HFFc6 (cell line): ENCODE results near the gene RASGRP2. TPM values are rescaled to one million over a fixed set of nuclear protein-coding genes. Genes with fewer than 3 reads are reported as not detected.

Experiments used
- DNase-seq: peaks from one replicate; pipeline ENCODE4 v3.0.0-alpha.2; 2018
- H3K27ac Mint-ChIP-seq: 2 replicates; pipeline ENCODE4 v1.8.0; 2020; ENCODE audit warnings: mild to moderate bottlenecking, mixed read lengths
- H3K27me3 Mint-ChIP-seq: 2 replicates; pipeline ENCODE4 v1.8.0; 2021; ENCODE audit warnings: mild to moderate bottlenecking, moderate library complexity, mixed read lengths; ENCODE audit not compliant: insufficient read depth
- H3K36me3 Mint-ChIP-seq: 2 replicates; pipeline ENCODE4 v1.8.0; 2021; ENCODE audit warnings: low read depth, mixed read lengths
- H3K4me1 Mint-ChIP-seq: 2 replicates; pipeline ENCODE4 v1.8.0; 2020; ENCODE audit warnings: low read depth, mixed read lengths
- H3K4me3 Mint-ChIP-seq: 2 replicates; pipeline ENCODE4 v1.8.0; 2020; ENCODE audit warnings: mild to moderate bottlenecking, moderate library complexity, mixed read lengths
- H3K9me3 Mint-ChIP-seq: 2 replicates; pipeline ENCODE4 v1.8.0; 2020; ENCODE audit warnings: mild to moderate bottlenecking, mixed read lengths
- CTCF ChIP-seq: fragments of 200-600 bp; sonication (generic); IDR thresholded peaks from 2 replicates; pipeline ENCODE4 v1.5.0; 2021; ENCODE audit warnings: antibody characterized with exemption, mild to moderate bottlenecking
- total RNA-seq, 6 experiments: library from RNA; stranded (reverse); fragmentation: NEBNext Ultra II Directional; extraction: Animal tissue kit (Norgen Biotek cat#: 25700); gene quantifications; 2 replicates in 1 of 6; 3 replicates in 5 of 6; pipeline ENCODE4 v1.2.3, GENCODE V29; 2021

The RASGRP2 gene
- total RNA-seq, 6 experiments from 2014 or later: 0.43 to 0.68 (median 0.48) TPM; not detected in 2

DNA sequence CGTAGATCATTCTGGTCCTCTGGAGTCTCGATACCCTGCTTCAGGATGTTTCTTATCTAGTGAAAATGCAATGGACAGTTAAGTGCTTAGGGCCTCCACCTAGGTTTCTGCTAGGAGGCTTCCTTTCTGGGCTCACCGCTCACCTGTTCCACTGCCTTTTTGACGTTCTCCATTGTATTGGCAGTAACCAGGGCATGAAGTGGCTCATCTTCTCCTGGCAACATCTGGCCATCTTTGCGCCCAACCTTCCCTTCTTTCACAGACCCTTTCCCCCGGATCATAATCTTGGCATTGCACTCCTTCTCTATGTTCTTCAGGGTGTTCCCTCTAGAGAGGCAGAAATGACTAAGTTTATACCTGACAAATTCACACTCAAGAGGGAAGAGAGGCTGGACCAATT is 25.3 kb upstream of the RASGRP2 start:
- Mint-ChIP-seq H3K27me3 (peaks cover 7% of the 10 kb centered on the region), H3K9me3 (no peaks in the 10 kb centered on the region), H3K36me3 (peaks cover 77% of the 10 kb centered on the region), H3K4me1 (peaks cover 21% of the 10 kb centered on the region), H3K4me3 (no peak overlapping the region), H3K27ac (no peak overlapping the region)
- no peak for DNase-seq
- TF ChIP-seq CTCF: no peak

- DNase-seq: no peak
- Mint-ChIP-seq H3K4me1 (peaks cover 31% of the 10 kb centered on the region), H3K27me3 (peaks cover 7% of the 10 kb centered on the region), H3K9me3 (no peaks in the 10 kb centered on the region), H3K4me3 (no peak overlapping the region), H3K36me3 (peaks cover 77% of the 10 kb centered on the region), H3K27ac (no peak overlapping the region)
- no peak for TF ChIP-seq CTCF
Observed at GRCh38 chr11:64768300-64768694, 24.4 kb upstream of the RASGRP2 start.

- peaks cover 77% of the 10 kb centered on the region for H3K36me3 Mint-ChIP-seq
- peak overlapping the region; percentile 64; the same call in 1 of the 2 replicates for H3K27ac Mint-ChIP-seq
- no peak overlapping the region for H3K4me3 Mint-ChIP-seq
- peak; percentile 95 for TF ChIP-seq CTCF
- peaks cover 34% of the 10 kb centered on the region for H3K4me1 Mint-ChIP-seq
- H3K9me3 Mint-ChIP-seq: no peaks in the 10 kb centered on the region
- H3K27me3 Mint-ChIP-seq: peaks cover 7% of the 10 kb centered on the region
- DNase-seq: peak; percentile 39
Observed at GRCh38 chr11:64767344-64768299, 23.7 kb upstream of the RASGRP2 start.

DNA sequence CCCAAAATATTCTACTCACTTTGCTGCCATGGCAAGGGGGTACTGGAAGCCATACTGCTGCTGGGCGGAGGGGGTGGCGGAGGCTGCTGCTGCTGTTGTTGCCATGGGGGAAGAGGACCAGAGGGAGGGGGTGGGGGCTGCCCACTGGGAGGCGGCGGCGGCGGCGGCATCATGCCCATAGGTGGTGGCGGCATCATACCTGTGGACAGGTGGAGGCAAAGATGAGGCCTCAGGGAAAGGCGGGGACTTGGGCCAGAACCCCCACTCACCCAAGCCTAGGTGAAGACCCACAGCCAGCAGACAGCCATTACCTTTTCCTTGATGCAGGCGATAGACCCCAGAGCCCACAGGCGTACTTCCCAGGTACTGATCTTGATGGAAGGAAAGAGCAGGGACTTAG is 22.9 kb upstream of the RASGRP2 start:
- Mint-ChIP-seq H3K36me3 (peaks cover 76% of the 10 kb centered on the region), H3K27me3 (peaks cover 9% of the 10 kb centered on the region), H3K9me3 (no peaks in the 10 kb centered on the region), H3K27ac (no peak overlapping the region), H3K4me3 (no peak overlapping the region), H3K4me1 (peaks cover 34% of the 10 kb centered on the region)
- DNase-seq: no peak
- no peak for TF ChIP-seq CTCF

DNA sequence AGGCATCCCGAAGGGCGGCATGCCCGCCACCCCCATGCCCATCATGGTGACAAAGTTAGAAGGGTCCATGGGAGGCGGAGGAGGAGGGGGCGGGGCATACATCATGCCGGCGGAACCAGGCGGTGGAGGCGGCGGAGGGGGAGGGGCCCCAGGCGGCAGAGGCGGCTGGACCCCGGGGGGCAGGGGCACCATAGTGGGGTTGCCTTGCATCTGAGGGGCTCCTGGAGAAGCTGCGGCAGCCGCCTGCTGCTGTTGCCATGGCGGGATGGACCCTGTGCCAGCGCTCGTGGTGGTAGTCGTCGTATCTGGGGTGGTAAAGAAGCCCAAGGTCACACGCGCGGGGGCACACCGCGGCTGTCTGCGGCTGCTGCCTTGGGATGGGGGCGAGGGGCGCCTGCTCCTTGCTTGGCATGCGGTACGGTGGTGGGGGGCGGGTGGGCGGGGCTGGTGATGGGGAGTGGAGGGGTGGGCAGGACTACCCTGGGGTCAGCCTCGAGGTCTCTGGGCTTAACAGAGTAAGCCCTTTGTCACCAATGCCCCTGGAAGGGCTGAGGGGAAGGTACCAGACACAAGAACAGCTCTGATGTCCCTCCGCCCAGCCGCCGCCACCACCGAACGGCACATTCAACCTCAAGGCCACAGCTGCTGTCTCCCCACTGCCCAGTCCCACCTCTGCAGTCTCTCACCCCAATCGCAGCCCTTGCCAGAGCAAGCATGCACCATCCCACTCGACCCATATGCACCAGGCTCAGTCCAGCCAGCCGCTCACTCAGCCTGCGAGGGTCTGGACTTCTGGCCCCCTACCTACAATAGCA is 22.1 kb upstream of the RASGRP2 start:
- no peak for DNase-seq
- peaks cover 9% of the 10 kb centered on the region for H3K27me3 Mint-ChIP-seq
- no peak overlapping the region for H3K4me3 Mint-ChIP-seq
- no peak for TF ChIP-seq CTCF
- H3K9me3 Mint-ChIP-seq: no peaks in the 10 kb centered on the region
- H3K27ac Mint-ChIP-seq: no peak overlapping the region
- peaks cover 68% of the 10 kb centered on the region for H3K36me3 Mint-ChIP-seq
- peaks cover 34% of the 10 kb centered on the region for H3K4me1 Mint-ChIP-seq
